LNCaP clone FGC (cell line): ENCODE data around the gene C17orf107.
A peak's percentile ranks its signal among the peaks of the same experiment; 100 is the strongest.
"Not testable (repeated sequence)": the region's sequence is repeated elsewhere in the genome, so short reads cannot be mapped to it uniquely, and the experiment has no call there.

Experiments used
- DNase-seq: peaks from one replicate; pipeline ENCODE4 v3.0.0-alpha.2; 2011; ENCODE audit warnings: low read depth
- H3K4me3 ChIP-seq: 2 replicates; pipeline ENCODE4 v1.5.1; 2011; ENCODE audit warnings: mild to moderate bottlenecking, low read depth, low read length, control low read depth
- TF ChIP-seq, protein P1 (sequence below): IDR thresholded peaks from 2 replicates; pipeline ENCODE4 v1.5.1; 2012; ENCODE audit warnings: mild to moderate bottlenecking; ENCODE audit not compliant: control insufficient read depth, insufficient read depth; ENCODE audit errors: extremely low read depth

Gene C17orf107

GRCh38 chr17:4861052-4861451 lies 38.3 kb upstream of the C17orf107 start:
- no peak overlapping the region for H3K4me3 ChIP-seq
- DNase-seq: peak; percentile 19
- TF ChIP-seq, protein P1, sequence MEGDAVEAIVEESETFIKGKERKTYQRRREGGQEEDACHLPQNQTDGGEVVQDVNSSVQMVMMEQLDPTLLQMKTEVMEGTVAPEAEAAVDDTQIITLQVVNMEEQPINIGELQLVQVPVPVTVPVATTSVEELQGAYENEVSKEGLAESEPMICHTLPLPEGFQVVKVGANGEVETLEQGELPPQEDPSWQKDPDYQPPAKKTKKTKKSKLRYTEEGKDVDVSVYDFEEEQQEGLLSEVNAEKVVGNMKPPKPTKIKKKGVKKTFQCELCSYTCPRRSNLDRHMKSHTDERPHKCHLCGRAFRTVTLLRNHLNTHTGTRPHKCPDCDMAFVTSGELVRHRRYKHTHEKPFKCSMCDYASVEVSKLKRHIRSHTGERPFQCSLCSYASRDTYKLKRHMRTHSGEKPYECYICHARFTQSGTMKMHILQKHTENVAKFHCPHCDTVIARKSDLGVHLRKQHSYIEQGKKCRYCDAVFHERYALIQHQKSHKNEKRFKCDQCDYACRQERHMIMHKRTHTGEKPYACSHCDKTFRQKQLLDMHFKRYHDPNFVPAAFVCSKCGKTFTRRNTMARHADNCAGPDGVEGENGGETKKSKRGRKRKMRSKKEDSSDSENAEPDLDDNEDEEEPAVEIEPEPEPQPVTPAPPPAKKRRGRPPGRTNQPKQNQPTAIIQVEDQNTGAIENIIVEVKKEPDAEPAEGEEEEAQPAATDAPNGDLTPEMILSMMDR: no peak

GRCh38 chr17:4862720-4863119 lies 36.6 kb upstream of the C17orf107 start:
- TF ChIP-seq, protein P1: no peak
- no peak for DNase-seq
- H3K4me3 ChIP-seq: no peak overlapping the region

DNA sequence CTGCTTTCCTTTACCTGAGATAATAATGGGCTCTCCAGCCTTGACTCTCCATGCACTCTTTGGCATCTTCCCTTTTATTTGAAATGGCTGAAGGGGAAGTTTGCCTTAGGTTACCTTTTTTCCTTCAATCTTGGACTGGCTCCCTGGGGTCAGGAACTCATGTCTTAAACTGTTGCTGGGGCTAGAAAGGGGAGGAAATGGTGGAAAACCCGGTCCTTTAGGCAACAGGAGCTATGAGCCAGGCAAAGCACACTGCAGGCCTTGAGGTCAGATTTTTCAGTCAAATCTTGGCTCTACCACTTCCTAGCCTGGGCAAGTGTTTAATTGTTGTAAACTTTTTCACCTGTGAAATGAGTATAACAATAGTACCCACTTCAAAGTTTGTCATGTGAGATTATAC lies 36.0 kb upstream of the C17orf107 start:
- DNase-seq: no peak
- TF ChIP-seq, protein P1: no peak
- H3K4me3 ChIP-seq: no peak overlapping the region

- H3K4me3 ChIP-seq, DNase-seq: not testable (repeated sequence)
These were observed 31.8 kb upstream of the C17orf107 start for GRCh38 chr17:4867535-4867934.

GRCh38 chr17:4869058-4869998 lies 30.0 kb upstream of the C17orf107 start:
- DNase-seq, H3K4me3 ChIP-seq: not testable (repeated sequence)

DNA sequence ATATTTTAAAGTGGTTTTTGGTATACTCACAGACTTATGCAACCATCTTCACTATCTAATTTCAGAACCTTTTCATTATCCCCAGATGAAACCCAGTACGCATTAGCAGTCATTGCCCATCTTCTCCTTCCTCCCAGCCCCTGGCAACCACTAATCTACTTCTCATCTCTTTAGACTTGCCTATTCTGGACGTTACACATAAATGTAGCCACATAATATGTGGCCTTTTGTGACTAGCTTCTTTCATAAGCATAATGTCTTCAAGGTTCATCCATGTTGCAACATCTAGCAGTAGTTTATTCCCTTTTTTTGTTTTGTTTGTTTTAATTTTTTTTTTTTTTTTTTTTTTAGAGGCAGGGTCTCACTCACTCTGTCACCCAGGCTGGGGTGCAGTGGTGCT lies 28.5 kb upstream of the C17orf107 start:
- DNase-seq: no peak
- H3K4me3 ChIP-seq: no peak overlapping the region
- TF ChIP-seq, protein P1: no peak

DNA sequence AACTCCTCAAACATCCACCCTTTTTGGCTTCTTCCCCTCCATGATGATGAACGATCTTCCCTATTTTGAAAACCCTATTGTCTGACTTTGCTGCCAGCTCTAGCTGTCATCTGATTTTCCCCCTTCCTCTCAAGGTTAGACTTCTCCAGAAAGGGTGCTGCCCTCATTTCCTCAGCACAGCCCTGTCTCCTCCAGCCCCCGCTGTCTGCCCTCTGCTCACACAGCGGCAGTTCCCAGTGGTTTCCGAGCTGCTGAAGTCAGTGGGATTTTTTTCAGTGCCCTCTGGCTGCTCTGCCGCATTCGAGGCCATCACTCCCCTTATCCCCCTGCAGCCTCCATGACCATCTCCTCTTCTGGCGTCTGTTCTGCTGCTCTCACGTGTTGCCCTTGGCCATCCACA lies 26.6 kb upstream of the C17orf107 start:
- no peak overlapping the region for H3K4me3 ChIP-seq
- TF ChIP-seq, protein P1: no peak
- no peak for DNase-seq

DNA sequence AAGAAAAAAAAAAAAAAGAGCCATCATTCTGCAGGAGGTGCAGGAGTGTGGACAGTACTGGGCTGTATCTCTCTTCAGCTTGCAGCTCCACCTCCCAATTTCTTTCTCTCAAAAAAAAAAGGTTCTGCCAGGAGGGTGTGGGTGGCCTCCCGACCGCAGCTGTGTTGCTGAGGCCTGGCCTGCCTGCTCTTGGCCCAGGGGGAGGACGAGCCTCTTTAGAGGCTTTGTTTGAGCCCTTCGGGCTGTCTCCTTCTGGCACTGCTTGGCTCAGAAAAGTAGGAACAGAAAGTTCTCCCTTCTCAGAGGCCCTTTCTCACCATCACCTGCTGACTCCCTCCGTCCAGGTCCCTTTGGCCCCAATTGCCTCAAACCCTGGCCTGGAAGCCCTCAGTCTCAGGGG lies 22.2 kb upstream of the C17orf107 start:
- no peak overlapping the region for H3K4me3 ChIP-seq
- DNase-seq: no peak
- TF ChIP-seq, protein P1: no peak
